Dedifferentiated amniotic fluid mesenchymal stem cell (primary cell): ENCODE data around the gene MKLN1.

Experiments used
- DNase-seq: peaks from one replicate; pipeline ENCODE4 v3.0.0-alpha.2; 2016; ENCODE audit errors: extremely low spot score

MKLN1 gene

GRCh38 chr7:131546126-131546525, 218.4 kb downstream of the MKLN1 start:
- DNase-seq, result no peak
